GM23338 (cell line): ENCODE measurements around the gene CNTNAP2. TPM values are rescaled to one million over a fixed set of nuclear protein-coding genes. Genes with fewer than 3 reads are reported as not detected.

ENCODE experiments used
- ATAC-seq: fragments of 200-7000 bp; cut with Tn5 transposase; 3 replicates; pipeline ENCODE4 v1.9.1; 2020
- DNase-seq: peaks from one replicate; pipeline ENCODE4 v3.0.0-alpha.2; 2015; ENCODE audit warnings: low spot score
- H2AFZ ChIP-seq: fragments of 200-600 bp; sonication (generic); 2 replicates; pipeline ENCODE4 v1.8.0; 2016; ENCODE audit warnings: antibody characterized with exemption, mild to moderate bottlenecking, moderate library complexity
- H3F3A ChIP-seq: fragments of 200-600 bp; sonication (generic); replicated peaks from 2 replicates; pipeline ENCODE4 v1.8.0; 2017; ENCODE audit warnings: antibody characterized with exemption, mixed run types, low read depth
- H3K27ac ChIP-seq: fragments of 200-600 bp; sonication (generic); 2 replicates; pipeline ENCODE4 v1.6.1; 2016; ENCODE audit warnings: low read depth
- H3K27me3 ChIP-seq: fragments of 200-600 bp; sonication (generic); 2 replicates; pipeline ENCODE4 v1.8.0; 2016; ENCODE audit warnings: mild to moderate bottlenecking, mixed run types, moderate library complexity; ENCODE audit not compliant: insufficient read depth
- H3K36me3 ChIP-seq: fragments of 200-600 bp; sonication (generic); 2 replicates; pipeline ENCODE4 v1.8.0; 2016; ENCODE audit warnings: mild to moderate bottlenecking; ENCODE audit not compliant: insufficient read depth
- H3K4me1 ChIP-seq: fragments of 200-600 bp; sonication (generic); 2 replicates; pipeline ENCODE4 v1.8.0; 2016; ENCODE audit warnings: mild to moderate bottlenecking, moderate library complexity; ENCODE audit not compliant: insufficient read depth
- H3K4me2 ChIP-seq: fragments of 200-600 bp; sonication (generic); 2 replicates; pipeline ENCODE4 v1.7.1; 2017; ENCODE audit warnings: mixed run types
- H3K4me3 ChIP-seq: fragments of 200-600 bp; sonication (generic); 2 replicates; pipeline ENCODE4 v1.6.1; 2016; ENCODE audit warnings: mixed run types
- H3K79me2 ChIP-seq: fragments of 200-600 bp; sonication (generic); replicated peaks from 2 replicates; pipeline ENCODE4 v1.8.0; 2017; ENCODE audit warnings: mild to moderate bottlenecking; ENCODE audit not compliant: insufficient read depth
- H3K9me2 ChIP-seq: fragments of 200-600 bp; sonication (generic); 2 replicates; pipeline ENCODE4 v1.8.0; 2017; ENCODE audit not compliant: insufficient read depth
- H4K20me1 ChIP-seq: fragments of 200-600 bp; sonication (generic); replicated peaks from 2 replicates; pipeline ENCODE4 v1.8.0; 2017; ENCODE audit warnings: mild to moderate bottlenecking; ENCODE audit not compliant: insufficient read depth
- H3K27ac Mint-ChIP-seq: 2 replicates; pipeline ENCODE4 v1.8.0; 2020; ENCODE audit warnings: inconsistent platforms, mild to moderate bottlenecking, moderate library complexity, mixed read lengths
- H3K27me3 Mint-ChIP-seq: 3 replicates; pipeline ENCODE4 v1.8.0; 2022; ENCODE audit warnings: low read depth, mild to moderate bottlenecking, moderate library complexity, mixed read lengths, inconsistent platforms; ENCODE audit not compliant: insufficient read depth, poor library complexity
- H3K36me3 Mint-ChIP-seq: 3 replicates; pipeline ENCODE4 v1.8.0; 2021; ENCODE audit warnings: low read depth, mild to moderate bottlenecking, inconsistent platforms, moderate library complexity, mixed read lengths
- H3K4me1 Mint-ChIP-seq: 3 replicates; pipeline ENCODE4 v1.8.0; 2020; ENCODE audit warnings: mild to moderate bottlenecking, inconsistent platforms, mixed read lengths
- H3K4me3 Mint-ChIP-seq: 3 replicates; pipeline ENCODE4 v1.8.0; 2021; ENCODE audit warnings: moderate library complexity, mild to moderate bottlenecking, inconsistent platforms, mixed read lengths
- H3K9me3 Mint-ChIP-seq: 3 replicates; pipeline ENCODE4 v1.8.0; 2020; ENCODE audit warnings: moderate library complexity, mild to moderate bottlenecking, inconsistent platforms, mixed read lengths
- CREB1 ChIP-seq: fragments of 250-450 bp; sonication (Bioruptor Pico); IDR thresholded peaks from 2 replicates; pipeline ENCODE4 v1.5.0; 2020; ENCODE audit warnings: low read depth, mild to moderate bottlenecking, moderate library complexity
- EZH2 ChIP-seq: fragments of 200-600 bp; sonication (generic); IDR thresholded peaks from one replicate; pipeline ENCODE4 v1.8.0; 2017; ENCODE audit warnings: antibody characterized with exemption, mild to moderate bottlenecking, low read depth; ENCODE audit not compliant: unreplicated experiment
- JUNB ChIP-seq: IDR thresholded peaks from one replicate; pipeline ENCODE4 v1.6.1; 2016; ENCODE audit warnings: antibody characterized with exemption; ENCODE audit not compliant: unreplicated experiment
- NANOG ChIP-seq: IDR thresholded peaks from 2 replicates; pipeline ENCODE4 v1.6.1; 2016; ENCODE audit warnings: antibody characterized with exemption, borderline replicate concordance
- STAT1 ChIP-seq: IDR thresholded peaks from one replicate; pipeline ENCODE4 v1.6.1; 2016; ENCODE audit warnings: antibody characterized with exemption; ENCODE audit not compliant: unreplicated experiment
- polyA plus RNA-seq: library from polyadenylated mRNA; unstranded; fragments of >200 nt; fragmentation: Nextera tagmentation; extraction: Ambion mirVana; gene quantifications from 2 replicates; pipeline ENCODE4 v1.2.1, GENCODE V29; 2016
- total RNA-seq: library from RNA; depleted of rRNA; stranded (reverse); fragments of >200 nt; shearing (Covaris generic); gene quantifications from 2 replicates; pipeline ENCODE4 v1.2.3, GENCODE V29; 2014
- TF ChIP-seq, protein P1 (sequence below): IDR thresholded peaks from one replicate; pipeline ENCODE4 v1.6.1; 2018; ENCODE audit warnings: antibody characterized with exemption; ENCODE audit not compliant: unreplicated experiment
- TF ChIP-seq, protein P2 (sequence below), 2 experiments: fragments of 200-600 bp in 1 of 2; sonication (generic) in 1 of 2; conservative IDR thresholded peaks; 2 replicates each; pipeline versions ENCODE4 v1.5.1 to v1.6.1; 2016 to 2017; ENCODE audit warnings: antibody characterized with exemption in 2 of 2, low read depth in 2 of 2, mild to moderate bottlenecking in 2 of 2, moderate library complexity in 1 of 2
- TF ChIP-seq, protein P3 (sequence below): fragments of 250-450 bp; sonication (Bioruptor Pico); IDR thresholded peaks from 2 replicates; pipeline ENCODE4 v1.5.0; 2020; ENCODE audit warnings: mild to moderate bottlenecking, moderate library complexity

The CNTNAP2 gene
- total and polyA plus RNA-seq, 2 experiments from 2014 or later = 38.2 to 61.3 TPM

DNA sequence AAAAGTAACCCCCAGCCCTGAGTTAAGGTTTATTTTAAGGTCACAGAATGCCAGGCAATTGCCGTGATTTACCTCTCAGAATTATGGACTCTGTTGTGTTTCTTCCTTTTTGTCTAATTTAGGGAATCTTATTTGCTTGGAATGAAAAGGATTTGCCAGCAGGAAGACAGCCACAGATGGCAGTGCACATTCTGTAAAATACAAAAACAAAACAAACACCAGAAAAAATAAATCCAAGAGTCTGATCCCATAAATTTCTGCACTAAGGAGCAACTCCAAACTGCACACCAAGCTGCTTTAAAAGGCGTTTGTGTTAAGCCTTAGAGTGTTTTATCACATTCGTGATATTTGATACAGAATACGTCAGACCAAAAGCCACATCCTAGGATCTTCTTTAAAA is 2275.0 kb downstream of the CNTNAP2 start (continued):
- TF ChIP-seq, protein P1, sequence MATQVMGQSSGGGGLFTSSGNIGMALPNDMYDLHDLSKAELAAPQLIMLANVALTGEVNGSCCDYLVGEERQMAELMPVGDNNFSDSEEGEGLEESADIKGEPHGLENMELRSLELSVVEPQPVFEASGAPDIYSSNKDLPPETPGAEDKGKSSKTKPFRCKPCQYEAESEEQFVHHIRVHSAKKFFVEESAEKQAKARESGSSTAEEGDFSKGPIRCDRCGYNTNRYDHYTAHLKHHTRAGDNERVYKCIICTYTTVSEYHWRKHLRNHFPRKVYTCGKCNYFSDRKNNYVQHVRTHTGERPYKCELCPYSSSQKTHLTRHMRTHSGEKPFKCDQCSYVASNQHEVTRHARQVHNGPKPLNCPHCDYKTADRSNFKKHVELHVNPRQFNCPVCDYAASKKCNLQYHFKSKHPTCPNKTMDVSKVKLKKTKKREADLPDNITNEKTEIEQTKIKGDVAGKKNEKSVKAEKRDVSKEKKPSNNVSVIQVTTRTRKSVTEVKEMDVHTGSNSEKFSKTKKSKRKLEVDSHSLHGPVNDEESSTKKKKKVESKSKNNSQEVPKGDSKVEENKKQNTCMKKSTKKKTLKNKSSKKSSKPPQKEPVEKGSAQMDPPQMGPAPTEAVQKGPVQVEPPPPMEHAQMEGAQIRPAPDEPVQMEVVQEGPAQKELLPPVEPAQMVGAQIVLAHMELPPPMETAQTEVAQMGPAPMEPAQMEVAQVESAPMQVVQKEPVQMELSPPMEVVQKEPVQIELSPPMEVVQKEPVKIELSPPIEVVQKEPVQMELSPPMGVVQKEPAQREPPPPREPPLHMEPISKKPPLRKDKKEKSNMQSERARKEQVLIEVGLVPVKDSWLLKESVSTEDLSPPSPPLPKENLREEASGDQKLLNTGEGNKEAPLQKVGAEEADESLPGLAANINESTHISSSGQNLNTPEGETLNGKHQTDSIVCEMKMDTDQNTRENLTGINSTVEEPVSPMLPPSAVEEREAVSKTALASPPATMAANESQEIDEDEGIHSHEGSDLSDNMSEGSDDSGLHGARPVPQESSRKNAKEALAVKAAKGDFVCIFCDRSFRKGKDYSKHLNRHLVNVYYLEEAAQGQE = no peak

DNA sequence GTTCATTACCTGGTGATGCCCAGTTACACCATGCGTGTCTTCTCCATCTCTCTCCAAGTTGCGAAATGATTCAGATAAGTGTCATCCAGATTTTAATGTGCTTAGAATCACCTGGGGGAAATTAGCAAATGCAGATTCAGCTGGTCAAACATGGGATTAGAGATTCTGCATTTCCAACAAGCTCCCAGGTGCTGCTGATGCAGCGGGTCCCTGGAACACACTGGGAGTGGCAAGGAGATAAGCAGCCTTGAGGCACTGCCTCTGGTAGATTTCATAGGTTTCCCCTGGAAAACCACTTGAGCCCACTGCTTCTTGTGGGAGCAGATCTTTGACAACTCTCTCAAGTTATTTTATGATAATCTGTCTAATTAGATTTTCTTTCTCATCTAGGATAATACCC is 2278.0 kb downstream of the CNTNAP2 start:
- no peak overlapping the region; the same call in 1 of the 2 replicates for H3K27ac ChIP-seq
- peaks cover 18% of the 10 kb centered on the region for H3K36me3 Mint-ChIP-seq
- no peaks in the 10 kb centered on the region for H3F3A ChIP-seq
- H3K4me3 ChIP-seq = no peak overlapping the region
- no peak overlapping the region for H3K27ac Mint-ChIP-seq
- H2AFZ ChIP-seq = no peak overlapping the region
- H3K36me3 ChIP-seq = peaks cover 3% of the 10 kb centered on the region; the same call in 1 of the 2 replicates
- peak overlapping the region; percentile 23 for H3K4me2 ChIP-seq
- ATAC-seq = peak; percentile 61
- peak; percentile 37 for DNase-seq
- peaks cover 9% of the 10 kb centered on the region for H3K27me3 Mint-ChIP-seq
- no peak overlapping the region for H3K4me3 Mint-ChIP-seq
- no peaks in the 10 kb centered on the region for H3K9me2 ChIP-seq
- no peaks in the 10 kb centered on the region for H4K20me1 ChIP-seq
- peaks cover 72% of the 10 kb centered on the region for H3K4me1 Mint-ChIP-seq
- peaks cover 13% of the 10 kb centered on the region for H3K9me3 Mint-ChIP-seq
- no peaks in the 10 kb centered on the region for H3K27me3 ChIP-seq
- TF ChIP-seq NANOG (peak; percentile 31; the same call in 1 of the 2 replicates), EZH2 (no peak)
- peaks cover 63% of the 10 kb centered on the region for H3K4me1 ChIP-seq
- peaks cover 21% of the 10 kb centered on the region for H3K79me2 ChIP-seq

DNA sequence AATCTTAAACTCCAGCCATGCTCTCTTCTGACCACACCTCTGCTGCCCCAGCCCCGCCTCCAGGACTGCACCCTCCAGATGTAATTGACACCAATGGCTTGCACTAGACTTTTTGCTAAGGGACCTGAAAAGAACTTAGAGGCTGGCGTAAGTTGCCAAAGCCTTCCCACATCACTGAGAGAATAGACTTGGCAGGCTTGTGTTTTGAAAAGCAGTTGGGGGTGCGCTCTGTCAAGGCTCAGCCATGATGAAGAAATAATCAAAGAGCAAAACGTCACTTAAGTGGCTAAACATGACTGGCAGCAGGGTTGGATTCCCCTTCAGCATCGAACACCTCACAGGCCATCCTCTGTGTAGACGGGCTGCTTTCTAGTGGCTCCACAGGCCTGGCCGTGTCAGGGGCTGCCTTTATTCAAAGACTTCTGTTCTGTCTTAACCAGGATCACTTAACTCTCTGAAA is 2278.8 kb downstream of the CNTNAP2 start:
- Histone ChIP-seq H4K20me1 (no peaks in the 10 kb centered on the region), H2AFZ (no peak overlapping the region), H3K27ac (peak overlapping the region; percentile 30; the same call in 1 of the 2 replicates), H3K4me3 (no peak overlapping the region), H3K4me1 (peaks cover 67% of the 10 kb centered on the region), H3K4me2 (peak overlapping the region; percentile 23), H3K9me2 (no peaks in the 10 kb centered on the region), H3K36me3 (no peaks in the 10 kb centered on the region), H3K79me2 (peaks cover 14% of the 10 kb centered on the region), H3K27me3 (no peaks in the 10 kb centered on the region), H3F3A (no peaks in the 10 kb centered on the region)
- Mint-ChIP-seq H3K9me3 (peaks cover 5% of the 10 kb centered on the region; the same call in 2 of the 3 replicates), H3K27ac (peak overlapping the region; percentile 79), H3K4me1 (peaks cover 77% of the 10 kb centered on the region), H3K4me3 (no peak overlapping the region; the same call in 2 of the 3 replicates), H3K36me3 (peaks cover 10% of the 10 kb centered on the region), H3K27me3 (peaks cover 9% of the 10 kb centered on the region)
- ATAC-seq (peak; percentile 74), DNase-seq (peak; percentile 61)
- no peak for TF ChIP-seq NANOG
- TF ChIP-seq, protein P2, sequence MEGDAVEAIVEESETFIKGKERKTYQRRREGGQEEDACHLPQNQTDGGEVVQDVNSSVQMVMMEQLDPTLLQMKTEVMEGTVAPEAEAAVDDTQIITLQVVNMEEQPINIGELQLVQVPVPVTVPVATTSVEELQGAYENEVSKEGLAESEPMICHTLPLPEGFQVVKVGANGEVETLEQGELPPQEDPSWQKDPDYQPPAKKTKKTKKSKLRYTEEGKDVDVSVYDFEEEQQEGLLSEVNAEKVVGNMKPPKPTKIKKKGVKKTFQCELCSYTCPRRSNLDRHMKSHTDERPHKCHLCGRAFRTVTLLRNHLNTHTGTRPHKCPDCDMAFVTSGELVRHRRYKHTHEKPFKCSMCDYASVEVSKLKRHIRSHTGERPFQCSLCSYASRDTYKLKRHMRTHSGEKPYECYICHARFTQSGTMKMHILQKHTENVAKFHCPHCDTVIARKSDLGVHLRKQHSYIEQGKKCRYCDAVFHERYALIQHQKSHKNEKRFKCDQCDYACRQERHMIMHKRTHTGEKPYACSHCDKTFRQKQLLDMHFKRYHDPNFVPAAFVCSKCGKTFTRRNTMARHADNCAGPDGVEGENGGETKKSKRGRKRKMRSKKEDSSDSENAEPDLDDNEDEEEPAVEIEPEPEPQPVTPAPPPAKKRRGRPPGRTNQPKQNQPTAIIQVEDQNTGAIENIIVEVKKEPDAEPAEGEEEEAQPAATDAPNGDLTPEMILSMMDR (conservative IDR thresholded peaks at IDR 0.05; ENCODE audit: low read depth in 2 of 2) = no peak
- TF ChIP-seq, protein P3, sequence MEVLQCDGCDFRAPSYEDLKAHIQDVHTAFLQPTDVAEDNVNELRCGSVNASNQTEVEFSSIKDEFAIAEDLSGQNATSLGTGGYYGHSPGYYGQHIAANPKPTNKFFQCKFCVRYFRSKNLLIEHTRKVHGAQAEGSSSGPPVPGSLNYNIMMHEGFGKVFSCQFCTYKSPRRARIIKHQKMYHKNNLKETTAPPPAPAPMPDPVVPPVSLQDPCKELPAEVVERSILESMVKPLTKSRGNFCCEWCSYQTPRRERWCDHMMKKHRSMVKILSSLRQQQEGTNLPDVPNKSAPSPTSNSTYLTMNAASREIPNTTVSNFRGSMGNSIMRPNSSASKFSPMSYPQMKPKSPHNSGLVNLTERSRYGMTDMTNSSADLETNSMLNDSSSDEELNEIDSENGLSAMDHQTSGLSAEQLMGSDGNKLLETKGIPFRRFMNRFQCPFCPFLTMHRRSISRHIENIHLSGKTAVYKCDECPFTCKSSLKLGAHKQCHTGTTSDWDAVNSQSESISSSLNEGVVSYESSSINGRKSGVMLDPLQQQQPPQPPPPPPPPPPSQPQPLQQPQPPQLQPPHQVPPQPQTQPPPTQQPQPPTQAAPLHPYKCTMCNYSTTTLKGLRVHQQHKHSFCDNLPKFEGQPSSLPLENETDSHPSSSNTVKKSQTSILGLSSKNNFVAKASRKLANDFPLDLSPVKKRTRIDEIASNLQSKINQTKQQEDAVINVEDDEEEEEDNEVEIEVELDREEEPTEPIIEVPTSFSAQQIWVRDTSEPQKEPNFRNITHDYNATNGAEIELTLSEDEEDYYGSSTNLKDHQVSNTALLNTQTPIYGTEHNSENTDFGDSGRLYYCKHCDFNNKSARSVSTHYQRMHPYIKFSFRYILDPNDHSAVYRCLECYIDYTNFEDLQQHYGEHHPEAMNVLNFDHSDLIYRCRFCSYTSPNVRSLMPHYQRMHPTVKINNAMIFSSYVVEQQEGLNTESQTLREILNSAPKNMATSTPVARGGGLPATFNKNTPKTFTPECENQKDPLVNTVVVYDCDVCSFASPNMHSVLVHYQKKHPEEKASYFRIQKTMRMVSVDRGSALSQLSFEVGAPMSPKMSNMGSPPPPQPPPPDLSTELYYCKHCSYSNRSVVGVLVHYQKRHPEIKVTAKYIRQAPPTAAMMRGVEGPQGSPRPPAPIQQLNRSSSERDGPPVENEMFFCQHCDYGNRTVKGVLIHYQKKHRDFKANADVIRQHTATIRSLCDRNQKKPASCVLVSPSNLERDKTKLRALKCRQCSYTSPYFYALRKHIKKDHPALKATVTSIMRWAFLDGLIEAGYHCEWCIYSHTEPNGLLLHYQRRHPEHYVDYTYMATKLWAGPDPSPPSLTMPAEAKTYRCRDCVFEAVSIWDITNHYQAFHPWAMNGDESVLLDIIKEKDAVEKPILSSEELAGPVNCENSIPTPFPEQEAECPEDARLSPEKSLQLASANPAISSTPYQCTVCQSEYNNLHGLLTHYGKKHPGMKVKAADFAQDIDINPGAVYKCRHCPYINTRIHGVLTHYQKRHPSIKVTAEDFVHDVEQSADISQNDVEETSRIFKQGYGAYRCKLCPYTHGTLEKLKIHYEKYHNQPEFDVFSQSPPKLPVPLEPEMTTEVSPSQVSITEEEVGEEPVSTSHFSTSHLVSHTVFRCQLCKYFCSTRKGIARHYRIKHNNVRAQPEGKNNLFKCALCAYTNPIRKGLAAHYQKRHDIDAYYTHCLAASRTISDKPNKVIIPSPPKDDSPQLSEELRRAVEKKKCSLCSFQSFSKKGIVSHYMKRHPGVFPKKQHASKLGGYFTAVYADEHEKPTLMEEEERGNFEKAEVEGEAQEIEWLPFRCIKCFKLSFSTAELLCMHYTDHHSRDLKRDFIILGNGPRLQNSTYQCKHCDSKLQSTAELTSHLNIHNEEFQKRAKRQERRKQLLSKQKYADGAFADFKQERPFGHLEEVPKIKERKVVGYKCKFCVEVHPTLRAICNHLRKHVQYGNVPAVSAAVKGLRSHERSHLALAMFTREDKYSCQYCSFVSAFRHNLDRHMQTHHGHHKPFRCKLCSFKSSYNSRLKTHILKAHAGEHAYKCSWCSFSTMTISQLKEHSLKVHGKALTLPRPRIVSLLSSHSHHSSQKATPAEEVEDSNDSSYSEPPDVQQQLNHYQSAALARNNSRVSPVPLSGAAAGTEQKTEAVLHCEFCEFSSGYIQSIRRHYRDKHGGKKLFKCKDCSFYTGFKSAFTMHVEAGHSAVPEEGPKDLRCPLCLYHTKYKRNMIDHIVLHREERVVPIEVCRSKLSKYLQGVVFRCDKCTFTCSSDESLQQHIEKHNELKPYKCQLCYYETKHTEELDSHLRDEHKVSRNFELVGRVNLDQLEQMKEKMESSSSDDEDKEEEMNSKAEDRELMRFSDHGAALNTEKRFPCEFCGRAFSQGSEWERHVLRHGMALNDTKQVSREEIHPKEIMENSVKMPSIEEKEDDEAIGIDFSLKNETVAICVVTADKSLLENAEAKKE (CRISPR knock-in tag) = no peak
- TF ChIP-seq JUNB = no peak
- TF ChIP-seq CREB1 (CRISPR knock-in tag) = no peak
- TF ChIP-seq STAT1 = no peak
